Measurements from ENCODE around the gene ZNF831.

GRCh38 chr20:59246691-59247400 lies 83.2 kb downstream of the ZNF831 start:
- TF ChIP-seq CTCF (IDR thresholded peaks at IDR 0.05) (no peak), POLR2A (IDR thresholded peaks at IDR 0.05) (no peak)
